ENCODE measurements around the gene VASN.

DNA sequence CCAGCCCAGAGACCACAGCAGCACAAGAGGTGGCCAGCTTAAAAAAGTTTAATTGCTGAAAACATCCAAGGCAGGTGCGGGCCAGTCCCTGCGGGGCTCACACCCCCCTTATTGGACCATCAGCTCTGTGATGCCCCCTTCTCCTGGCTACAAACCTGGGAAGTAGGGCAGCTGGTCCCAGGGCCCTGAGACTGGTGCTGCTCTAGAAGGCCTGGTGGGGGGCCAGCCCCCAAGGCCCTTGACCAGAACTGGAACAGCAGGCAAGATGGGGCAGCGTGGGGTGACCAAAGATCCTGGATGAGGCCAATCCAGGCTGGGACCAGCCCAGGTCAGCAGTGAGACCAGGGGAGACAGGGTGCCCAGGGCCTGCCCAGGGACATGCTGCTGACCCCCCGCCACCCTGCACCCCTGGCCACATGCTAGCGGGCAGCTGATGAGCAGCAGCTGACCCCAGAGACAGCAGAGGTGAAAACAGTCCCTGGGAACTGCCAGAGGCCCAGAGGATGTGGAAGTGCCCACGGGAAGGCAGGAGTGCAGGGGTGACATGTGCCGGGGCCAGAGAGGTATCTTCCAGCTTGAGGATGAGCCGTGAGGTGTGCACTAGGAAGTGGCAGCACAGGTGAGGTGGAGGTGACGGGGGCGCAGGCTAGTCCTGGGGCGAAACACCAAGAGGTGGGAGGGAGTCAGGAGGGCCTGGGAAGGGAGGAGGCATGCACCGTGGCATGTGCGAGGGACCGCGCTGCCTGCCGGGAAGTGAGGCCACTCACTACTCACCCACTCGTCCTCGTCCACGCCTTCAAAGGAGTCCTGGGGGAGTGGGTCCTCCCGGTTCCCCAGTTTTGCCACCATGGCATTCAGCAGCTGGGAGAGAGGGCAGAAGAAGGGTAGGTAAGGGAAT lies 16.9 kb upstream of the VASN start:
- TF ChIP-seq CTCF (IDR thresholded peaks at IDR 0.05; ENCODE audit: borderline replicate concordance, extremely low read depth, low read length, poor library complexity, severe bottlenecking) (no peak), EZH2 (IDR thresholded peaks at IDR 0.05; ENCODE audit: borderline replicate concordance, low read depth, low read length, severe bottlenecking) (no peak)

Data from DND-41 (cell line).